Testis (tissue), 2 donors: ENCODE results near the gene THOC6.
"Not testable (repeated sequence)": the region's sequence is repeated elsewhere in the genome, so short reads cannot be mapped to it uniquely, and the experiment has no call there.

ENCODE experiments used
- POLR2A ChIP-seq: fragments of 450-650 bp; IDR thresholded peaks from one replicate; pipeline ENCODE4 v1.6.1; 2017; ENCODE audit warnings: antibody characterized with exemption, mild to moderate bottlenecking, moderate library complexity
- TF ChIP-seq, protein P1 (sequence below), 3 experiments: fragments of 450-650 bp in 2 of 3; fragments of 200-600 bp in 1 of 3; sonication (generic) in 1 of 3; IDR thresholded peaks; one replicate each; pipeline ENCODE4 v1.5.1; 2016 to 2019; ENCODE audit warnings: antibody characterized with exemption in 3 of 3, mild to moderate bottlenecking in 2 of 3, moderate library complexity in 1 of 3

DNA sequence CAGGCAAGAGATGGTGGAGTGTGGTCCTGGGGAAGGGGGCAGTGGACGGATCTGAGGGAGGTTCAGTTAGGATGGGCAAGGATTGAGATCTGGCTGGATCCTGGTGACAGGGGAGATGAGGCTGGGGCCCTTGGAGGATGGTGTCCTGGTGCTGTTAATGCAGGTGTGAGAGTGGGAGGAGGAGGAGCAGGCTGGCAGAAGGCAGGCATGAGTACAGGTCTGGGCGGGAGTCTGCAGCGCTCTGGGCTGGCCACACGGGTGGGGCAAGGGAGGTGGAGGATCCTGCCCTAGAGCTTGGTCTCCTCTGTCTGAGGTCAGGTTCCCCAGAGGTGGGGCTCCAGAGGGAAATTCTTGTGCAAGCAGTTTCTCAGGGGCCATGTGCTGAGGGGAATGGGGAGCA is 48.3 kb downstream of the THOC6 start:
- TF ChIP-seq, protein P1, sequence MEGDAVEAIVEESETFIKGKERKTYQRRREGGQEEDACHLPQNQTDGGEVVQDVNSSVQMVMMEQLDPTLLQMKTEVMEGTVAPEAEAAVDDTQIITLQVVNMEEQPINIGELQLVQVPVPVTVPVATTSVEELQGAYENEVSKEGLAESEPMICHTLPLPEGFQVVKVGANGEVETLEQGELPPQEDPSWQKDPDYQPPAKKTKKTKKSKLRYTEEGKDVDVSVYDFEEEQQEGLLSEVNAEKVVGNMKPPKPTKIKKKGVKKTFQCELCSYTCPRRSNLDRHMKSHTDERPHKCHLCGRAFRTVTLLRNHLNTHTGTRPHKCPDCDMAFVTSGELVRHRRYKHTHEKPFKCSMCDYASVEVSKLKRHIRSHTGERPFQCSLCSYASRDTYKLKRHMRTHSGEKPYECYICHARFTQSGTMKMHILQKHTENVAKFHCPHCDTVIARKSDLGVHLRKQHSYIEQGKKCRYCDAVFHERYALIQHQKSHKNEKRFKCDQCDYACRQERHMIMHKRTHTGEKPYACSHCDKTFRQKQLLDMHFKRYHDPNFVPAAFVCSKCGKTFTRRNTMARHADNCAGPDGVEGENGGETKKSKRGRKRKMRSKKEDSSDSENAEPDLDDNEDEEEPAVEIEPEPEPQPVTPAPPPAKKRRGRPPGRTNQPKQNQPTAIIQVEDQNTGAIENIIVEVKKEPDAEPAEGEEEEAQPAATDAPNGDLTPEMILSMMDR (IDR thresholded peaks at IDR 0.05), result not testable (repeated sequence)
- TF ChIP-seq POLR2A, result not testable (repeated sequence)
